GM23338 (cell line): ENCODE results near the gene MFSD6. TPM values are rescaled to one million over a fixed set of nuclear protein-coding genes. Genes with fewer than 3 reads are reported as not detected.

Experiments
- ATAC-seq: fragments of 200-7000 bp; cut with Tn5 transposase; 3 replicates; pipeline ENCODE4 v1.9.1; 2020
- DNase-seq: peaks from one replicate; pipeline ENCODE4 v3.0.0-alpha.2; 2015; ENCODE audit warnings: low spot score
- H2AFZ ChIP-seq: fragments of 200-600 bp; sonication (generic); 2 replicates; pipeline ENCODE4 v1.8.0; 2016; ENCODE audit warnings: antibody characterized with exemption, mild to moderate bottlenecking, moderate library complexity
- H3F3A ChIP-seq: fragments of 200-600 bp; sonication (generic); replicated peaks from 2 replicates; pipeline ENCODE4 v1.8.0; 2017; ENCODE audit warnings: antibody characterized with exemption, mixed run types, low read depth
- H3K27ac ChIP-seq: fragments of 200-600 bp; sonication (generic); 2 replicates; pipeline ENCODE4 v1.6.1; 2016; ENCODE audit warnings: low read depth
- H3K27me3 ChIP-seq: fragments of 200-600 bp; sonication (generic); 2 replicates; pipeline ENCODE4 v1.8.0; 2016; ENCODE audit warnings: mild to moderate bottlenecking, mixed run types, moderate library complexity; ENCODE audit not compliant: insufficient read depth
- H3K36me3 ChIP-seq: fragments of 200-600 bp; sonication (generic); 2 replicates; pipeline ENCODE4 v1.8.0; 2016; ENCODE audit warnings: mild to moderate bottlenecking; ENCODE audit not compliant: insufficient read depth
- H3K4me1 ChIP-seq: fragments of 200-600 bp; sonication (generic); 2 replicates; pipeline ENCODE4 v1.8.0; 2016; ENCODE audit warnings: mild to moderate bottlenecking, moderate library complexity; ENCODE audit not compliant: insufficient read depth
- H3K4me2 ChIP-seq: fragments of 200-600 bp; sonication (generic); 2 replicates; pipeline ENCODE4 v1.7.1; 2017; ENCODE audit warnings: mixed run types
- H3K4me3 ChIP-seq: fragments of 200-600 bp; sonication (generic); 2 replicates; pipeline ENCODE4 v1.6.1; 2016; ENCODE audit warnings: mixed run types
- H3K79me2 ChIP-seq: fragments of 200-600 bp; sonication (generic); replicated peaks from 2 replicates; pipeline ENCODE4 v1.8.0; 2017; ENCODE audit warnings: mild to moderate bottlenecking; ENCODE audit not compliant: insufficient read depth
- H3K9me2 ChIP-seq: fragments of 200-600 bp; sonication (generic); 2 replicates; pipeline ENCODE4 v1.8.0; 2017; ENCODE audit not compliant: insufficient read depth
- H4K20me1 ChIP-seq: fragments of 200-600 bp; sonication (generic); replicated peaks from 2 replicates; pipeline ENCODE4 v1.8.0; 2017; ENCODE audit warnings: mild to moderate bottlenecking; ENCODE audit not compliant: insufficient read depth
- H3K27ac Mint-ChIP-seq: 2 replicates; pipeline ENCODE4 v1.8.0; 2020; ENCODE audit warnings: inconsistent platforms, mild to moderate bottlenecking, moderate library complexity, mixed read lengths
- H3K27me3 Mint-ChIP-seq: 3 replicates; pipeline ENCODE4 v1.8.0; 2022; ENCODE audit warnings: low read depth, mild to moderate bottlenecking, moderate library complexity, mixed read lengths, inconsistent platforms; ENCODE audit not compliant: insufficient read depth, poor library complexity
- H3K36me3 Mint-ChIP-seq: 3 replicates; pipeline ENCODE4 v1.8.0; 2021; ENCODE audit warnings: low read depth, mild to moderate bottlenecking, inconsistent platforms, moderate library complexity, mixed read lengths
- H3K4me1 Mint-ChIP-seq: 3 replicates; pipeline ENCODE4 v1.8.0; 2020; ENCODE audit warnings: mild to moderate bottlenecking, inconsistent platforms, mixed read lengths
- H3K4me3 Mint-ChIP-seq: 3 replicates; pipeline ENCODE4 v1.8.0; 2021; ENCODE audit warnings: moderate library complexity, mild to moderate bottlenecking, inconsistent platforms, mixed read lengths
- H3K9me3 Mint-ChIP-seq: 3 replicates; pipeline ENCODE4 v1.8.0; 2020; ENCODE audit warnings: moderate library complexity, mild to moderate bottlenecking, inconsistent platforms, mixed read lengths
- CREB1 ChIP-seq: fragments of 250-450 bp; sonication (Bioruptor Pico); IDR thresholded peaks from 2 replicates; pipeline ENCODE4 v1.5.0; 2020; ENCODE audit warnings: low read depth, mild to moderate bottlenecking, moderate library complexity
- EZH2 ChIP-seq: fragments of 200-600 bp; sonication (generic); IDR thresholded peaks from one replicate; pipeline ENCODE4 v1.8.0; 2017; ENCODE audit warnings: antibody characterized with exemption, mild to moderate bottlenecking, low read depth; ENCODE audit not compliant: unreplicated experiment
- EZH2phosphoT487 ChIP-seq: fragments of 200-600 bp; sonication (generic); IDR thresholded peaks from one replicate; pipeline ENCODE4 v1.8.1; 2018; ENCODE audit warnings: antibody characterized with exemption; ENCODE audit not compliant: unreplicated experiment
- JUNB ChIP-seq: IDR thresholded peaks from one replicate; pipeline ENCODE4 v1.6.1; 2016; ENCODE audit warnings: antibody characterized with exemption; ENCODE audit not compliant: unreplicated experiment
- NANOG ChIP-seq: IDR thresholded peaks from 2 replicates; pipeline ENCODE4 v1.6.1; 2016; ENCODE audit warnings: antibody characterized with exemption, borderline replicate concordance
- POLR2AphosphoS5 ChIP-seq: IDR thresholded peaks from 2 replicates; pipeline ENCODE4 v1.6.1; 2016; ENCODE audit warnings: antibody characterized with exemption, low read depth
- STAT1 ChIP-seq: IDR thresholded peaks from one replicate; pipeline ENCODE4 v1.6.1; 2016; ENCODE audit warnings: antibody characterized with exemption; ENCODE audit not compliant: unreplicated experiment
- ZNF114 ChIP-seq: fragments of 250-450 bp; sonication (Bioruptor Pico); IDR thresholded peaks from 2 replicates; pipeline ENCODE4 v1.5.0; 2020; ENCODE audit warnings: mild to moderate bottlenecking, moderate library complexity
- ZNF331 ChIP-seq: fragments of 250-450 bp; sonication (Bioruptor Pico); IDR thresholded peaks from 2 replicates; pipeline ENCODE4 v1.5.0; 2020; ENCODE audit warnings: low read depth, mild to moderate bottlenecking, moderate library complexity
- polyA plus RNA-seq: library from polyadenylated mRNA; unstranded; fragments of >200 nt; fragmentation: Nextera tagmentation; extraction: Ambion mirVana; gene quantifications from 2 replicates; pipeline ENCODE4 v1.2.1, GENCODE V29; 2016
- total RNA-seq: library from RNA; depleted of rRNA; stranded (reverse); fragments of >200 nt; shearing (Covaris generic); gene quantifications from 2 replicates; pipeline ENCODE4 v1.2.3, GENCODE V29; 2014
- TF ChIP-seq, protein P1 (sequence below): fragments of 250-450 bp; sonication (Bioruptor Pico); IDR thresholded peaks from 2 replicates; pipeline ENCODE4 v1.5.0; 2020; ENCODE audit warnings: mild to moderate bottlenecking, moderate library complexity
- TF ChIP-seq, protein P2 (sequence below): IDR thresholded peaks from one replicate; pipeline ENCODE4 v1.6.1; 2018; ENCODE audit warnings: antibody characterized with exemption; ENCODE audit not compliant: unreplicated experiment
- TF ChIP-seq, protein P3 (sequence below), 2 experiments: fragments of 200-600 bp in 1 of 2; sonication (generic) in 1 of 2; conservative IDR thresholded peaks; 2 replicates each; pipeline versions ENCODE4 v1.5.1 to v1.6.1; 2016 to 2017; ENCODE audit warnings: antibody characterized with exemption in 2 of 2, low read depth in 2 of 2, mild to moderate bottlenecking in 2 of 2, moderate library complexity in 1 of 2
- TF ChIP-seq, protein P4 (sequence below): IDR thresholded peaks from 2 replicates; pipeline ENCODE4 v1.6.1; 2016; ENCODE audit warnings: antibody characterized with exemption

MFSD6 gene
- total and polyA plus RNA-seq, 2 experiments from 2014 or later = 2.3 to 9.6 TPM

DNA sequence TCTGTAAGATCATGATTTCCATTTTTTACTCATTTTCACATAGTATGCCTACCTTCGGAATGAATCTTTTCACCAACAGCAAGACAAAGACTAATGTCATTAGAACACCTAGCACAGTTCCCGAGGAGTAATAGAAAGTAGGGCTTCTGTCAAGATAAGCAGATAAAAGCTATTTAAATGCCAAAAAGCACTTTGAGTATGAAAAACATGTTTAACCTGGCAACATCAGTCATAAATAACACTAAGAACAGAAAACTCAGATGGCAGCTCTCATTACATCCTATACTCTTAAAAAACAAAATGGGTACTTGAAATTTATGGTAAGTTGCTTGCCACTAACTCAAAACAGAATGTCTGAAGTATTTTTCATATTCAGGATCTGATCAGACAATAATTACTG lies 109.3 kb downstream of the MFSD6 start:
- H3K4me3 ChIP-seq = no peak overlapping the region
- H3K27ac ChIP-seq = no peak overlapping the region
- H3K4me3 Mint-ChIP-seq = no peak overlapping the region
- no peaks in the 10 kb centered on the region for H3K27me3 Mint-ChIP-seq
- H3K79me2 ChIP-seq = no peaks in the 10 kb centered on the region
- H3K36me3 Mint-ChIP-seq = no peaks in the 10 kb centered on the region
- DNase-seq (no peak), ATAC-seq (no peak)
- no peaks in the 10 kb centered on the region for H4K20me1 ChIP-seq
- TF ChIP-seq, protein P1, sequence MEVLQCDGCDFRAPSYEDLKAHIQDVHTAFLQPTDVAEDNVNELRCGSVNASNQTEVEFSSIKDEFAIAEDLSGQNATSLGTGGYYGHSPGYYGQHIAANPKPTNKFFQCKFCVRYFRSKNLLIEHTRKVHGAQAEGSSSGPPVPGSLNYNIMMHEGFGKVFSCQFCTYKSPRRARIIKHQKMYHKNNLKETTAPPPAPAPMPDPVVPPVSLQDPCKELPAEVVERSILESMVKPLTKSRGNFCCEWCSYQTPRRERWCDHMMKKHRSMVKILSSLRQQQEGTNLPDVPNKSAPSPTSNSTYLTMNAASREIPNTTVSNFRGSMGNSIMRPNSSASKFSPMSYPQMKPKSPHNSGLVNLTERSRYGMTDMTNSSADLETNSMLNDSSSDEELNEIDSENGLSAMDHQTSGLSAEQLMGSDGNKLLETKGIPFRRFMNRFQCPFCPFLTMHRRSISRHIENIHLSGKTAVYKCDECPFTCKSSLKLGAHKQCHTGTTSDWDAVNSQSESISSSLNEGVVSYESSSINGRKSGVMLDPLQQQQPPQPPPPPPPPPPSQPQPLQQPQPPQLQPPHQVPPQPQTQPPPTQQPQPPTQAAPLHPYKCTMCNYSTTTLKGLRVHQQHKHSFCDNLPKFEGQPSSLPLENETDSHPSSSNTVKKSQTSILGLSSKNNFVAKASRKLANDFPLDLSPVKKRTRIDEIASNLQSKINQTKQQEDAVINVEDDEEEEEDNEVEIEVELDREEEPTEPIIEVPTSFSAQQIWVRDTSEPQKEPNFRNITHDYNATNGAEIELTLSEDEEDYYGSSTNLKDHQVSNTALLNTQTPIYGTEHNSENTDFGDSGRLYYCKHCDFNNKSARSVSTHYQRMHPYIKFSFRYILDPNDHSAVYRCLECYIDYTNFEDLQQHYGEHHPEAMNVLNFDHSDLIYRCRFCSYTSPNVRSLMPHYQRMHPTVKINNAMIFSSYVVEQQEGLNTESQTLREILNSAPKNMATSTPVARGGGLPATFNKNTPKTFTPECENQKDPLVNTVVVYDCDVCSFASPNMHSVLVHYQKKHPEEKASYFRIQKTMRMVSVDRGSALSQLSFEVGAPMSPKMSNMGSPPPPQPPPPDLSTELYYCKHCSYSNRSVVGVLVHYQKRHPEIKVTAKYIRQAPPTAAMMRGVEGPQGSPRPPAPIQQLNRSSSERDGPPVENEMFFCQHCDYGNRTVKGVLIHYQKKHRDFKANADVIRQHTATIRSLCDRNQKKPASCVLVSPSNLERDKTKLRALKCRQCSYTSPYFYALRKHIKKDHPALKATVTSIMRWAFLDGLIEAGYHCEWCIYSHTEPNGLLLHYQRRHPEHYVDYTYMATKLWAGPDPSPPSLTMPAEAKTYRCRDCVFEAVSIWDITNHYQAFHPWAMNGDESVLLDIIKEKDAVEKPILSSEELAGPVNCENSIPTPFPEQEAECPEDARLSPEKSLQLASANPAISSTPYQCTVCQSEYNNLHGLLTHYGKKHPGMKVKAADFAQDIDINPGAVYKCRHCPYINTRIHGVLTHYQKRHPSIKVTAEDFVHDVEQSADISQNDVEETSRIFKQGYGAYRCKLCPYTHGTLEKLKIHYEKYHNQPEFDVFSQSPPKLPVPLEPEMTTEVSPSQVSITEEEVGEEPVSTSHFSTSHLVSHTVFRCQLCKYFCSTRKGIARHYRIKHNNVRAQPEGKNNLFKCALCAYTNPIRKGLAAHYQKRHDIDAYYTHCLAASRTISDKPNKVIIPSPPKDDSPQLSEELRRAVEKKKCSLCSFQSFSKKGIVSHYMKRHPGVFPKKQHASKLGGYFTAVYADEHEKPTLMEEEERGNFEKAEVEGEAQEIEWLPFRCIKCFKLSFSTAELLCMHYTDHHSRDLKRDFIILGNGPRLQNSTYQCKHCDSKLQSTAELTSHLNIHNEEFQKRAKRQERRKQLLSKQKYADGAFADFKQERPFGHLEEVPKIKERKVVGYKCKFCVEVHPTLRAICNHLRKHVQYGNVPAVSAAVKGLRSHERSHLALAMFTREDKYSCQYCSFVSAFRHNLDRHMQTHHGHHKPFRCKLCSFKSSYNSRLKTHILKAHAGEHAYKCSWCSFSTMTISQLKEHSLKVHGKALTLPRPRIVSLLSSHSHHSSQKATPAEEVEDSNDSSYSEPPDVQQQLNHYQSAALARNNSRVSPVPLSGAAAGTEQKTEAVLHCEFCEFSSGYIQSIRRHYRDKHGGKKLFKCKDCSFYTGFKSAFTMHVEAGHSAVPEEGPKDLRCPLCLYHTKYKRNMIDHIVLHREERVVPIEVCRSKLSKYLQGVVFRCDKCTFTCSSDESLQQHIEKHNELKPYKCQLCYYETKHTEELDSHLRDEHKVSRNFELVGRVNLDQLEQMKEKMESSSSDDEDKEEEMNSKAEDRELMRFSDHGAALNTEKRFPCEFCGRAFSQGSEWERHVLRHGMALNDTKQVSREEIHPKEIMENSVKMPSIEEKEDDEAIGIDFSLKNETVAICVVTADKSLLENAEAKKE (CRISPR knock-in tag) = no peak
- TF ChIP-seq CREB1 = no peak
- no peak for TF ChIP-seq EZH2phosphoT487
- TF ChIP-seq NANOG = no peak
- no peak for TF ChIP-seq JUNB
- no peak for TF ChIP-seq ZNF331 (CRISPR knock-in tag)
- TF ChIP-seq, protein P2, sequence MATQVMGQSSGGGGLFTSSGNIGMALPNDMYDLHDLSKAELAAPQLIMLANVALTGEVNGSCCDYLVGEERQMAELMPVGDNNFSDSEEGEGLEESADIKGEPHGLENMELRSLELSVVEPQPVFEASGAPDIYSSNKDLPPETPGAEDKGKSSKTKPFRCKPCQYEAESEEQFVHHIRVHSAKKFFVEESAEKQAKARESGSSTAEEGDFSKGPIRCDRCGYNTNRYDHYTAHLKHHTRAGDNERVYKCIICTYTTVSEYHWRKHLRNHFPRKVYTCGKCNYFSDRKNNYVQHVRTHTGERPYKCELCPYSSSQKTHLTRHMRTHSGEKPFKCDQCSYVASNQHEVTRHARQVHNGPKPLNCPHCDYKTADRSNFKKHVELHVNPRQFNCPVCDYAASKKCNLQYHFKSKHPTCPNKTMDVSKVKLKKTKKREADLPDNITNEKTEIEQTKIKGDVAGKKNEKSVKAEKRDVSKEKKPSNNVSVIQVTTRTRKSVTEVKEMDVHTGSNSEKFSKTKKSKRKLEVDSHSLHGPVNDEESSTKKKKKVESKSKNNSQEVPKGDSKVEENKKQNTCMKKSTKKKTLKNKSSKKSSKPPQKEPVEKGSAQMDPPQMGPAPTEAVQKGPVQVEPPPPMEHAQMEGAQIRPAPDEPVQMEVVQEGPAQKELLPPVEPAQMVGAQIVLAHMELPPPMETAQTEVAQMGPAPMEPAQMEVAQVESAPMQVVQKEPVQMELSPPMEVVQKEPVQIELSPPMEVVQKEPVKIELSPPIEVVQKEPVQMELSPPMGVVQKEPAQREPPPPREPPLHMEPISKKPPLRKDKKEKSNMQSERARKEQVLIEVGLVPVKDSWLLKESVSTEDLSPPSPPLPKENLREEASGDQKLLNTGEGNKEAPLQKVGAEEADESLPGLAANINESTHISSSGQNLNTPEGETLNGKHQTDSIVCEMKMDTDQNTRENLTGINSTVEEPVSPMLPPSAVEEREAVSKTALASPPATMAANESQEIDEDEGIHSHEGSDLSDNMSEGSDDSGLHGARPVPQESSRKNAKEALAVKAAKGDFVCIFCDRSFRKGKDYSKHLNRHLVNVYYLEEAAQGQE = no peak
- no peak for TF ChIP-seq EZH2
- no peak for TF ChIP-seq ZNF114 (CRISPR knock-in tag)
- TF ChIP-seq, protein P3, sequence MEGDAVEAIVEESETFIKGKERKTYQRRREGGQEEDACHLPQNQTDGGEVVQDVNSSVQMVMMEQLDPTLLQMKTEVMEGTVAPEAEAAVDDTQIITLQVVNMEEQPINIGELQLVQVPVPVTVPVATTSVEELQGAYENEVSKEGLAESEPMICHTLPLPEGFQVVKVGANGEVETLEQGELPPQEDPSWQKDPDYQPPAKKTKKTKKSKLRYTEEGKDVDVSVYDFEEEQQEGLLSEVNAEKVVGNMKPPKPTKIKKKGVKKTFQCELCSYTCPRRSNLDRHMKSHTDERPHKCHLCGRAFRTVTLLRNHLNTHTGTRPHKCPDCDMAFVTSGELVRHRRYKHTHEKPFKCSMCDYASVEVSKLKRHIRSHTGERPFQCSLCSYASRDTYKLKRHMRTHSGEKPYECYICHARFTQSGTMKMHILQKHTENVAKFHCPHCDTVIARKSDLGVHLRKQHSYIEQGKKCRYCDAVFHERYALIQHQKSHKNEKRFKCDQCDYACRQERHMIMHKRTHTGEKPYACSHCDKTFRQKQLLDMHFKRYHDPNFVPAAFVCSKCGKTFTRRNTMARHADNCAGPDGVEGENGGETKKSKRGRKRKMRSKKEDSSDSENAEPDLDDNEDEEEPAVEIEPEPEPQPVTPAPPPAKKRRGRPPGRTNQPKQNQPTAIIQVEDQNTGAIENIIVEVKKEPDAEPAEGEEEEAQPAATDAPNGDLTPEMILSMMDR (conservative IDR thresholded peaks at IDR 0.05; ENCODE audit: low read depth in 2 of 2) = no peak
- TF ChIP-seq, protein P4, sequence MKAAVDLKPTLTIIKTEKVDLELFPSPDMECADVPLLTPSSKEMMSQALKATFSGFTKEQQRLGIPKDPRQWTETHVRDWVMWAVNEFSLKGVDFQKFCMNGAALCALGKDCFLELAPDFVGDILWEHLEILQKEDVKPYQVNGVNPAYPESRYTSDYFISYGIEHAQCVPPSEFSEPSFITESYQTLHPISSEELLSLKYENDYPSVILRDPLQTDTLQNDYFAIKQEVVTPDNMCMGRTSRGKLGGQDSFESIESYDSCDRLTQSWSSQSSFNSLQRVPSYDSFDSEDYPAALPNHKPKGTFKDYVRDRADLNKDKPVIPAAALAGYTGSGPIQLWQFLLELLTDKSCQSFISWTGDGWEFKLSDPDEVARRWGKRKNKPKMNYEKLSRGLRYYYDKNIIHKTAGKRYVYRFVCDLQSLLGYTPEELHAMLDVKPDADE = no peak
- TF ChIP-seq POLR2AphosphoS5 = no peak
- TF ChIP-seq STAT1 = no peak
- H3K9me3 Mint-ChIP-seq = no peaks in the 10 kb centered on the region
- no peak overlapping the region for H2AFZ ChIP-seq
- no peaks in the 10 kb centered on the region for H3K27me3 ChIP-seq
- H3K4me1 ChIP-seq = no peaks in the 10 kb centered on the region
- H3K36me3 ChIP-seq = no peaks in the 10 kb centered on the region
- H3K4me2 ChIP-seq = no peak overlapping the region
- H3K27ac Mint-ChIP-seq = no peak overlapping the region
- peaks cover 4% of the 10 kb centered on the region; the same call in 2 of the 3 replicates for H3K4me1 Mint-ChIP-seq
- H3F3A ChIP-seq = no peaks in the 10 kb centered on the region
- H3K9me2 ChIP-seq = no peaks in the 10 kb centered on the region
